ENCODE results near the gene NRARP.

GRCh38 chr9:137280474-137281344, 21.4 kb downstream of the NRARP start:
- TF ChIP-seq CTCF (IDR thresholded peaks at IDR 0.05) (no peak), POLR2AphosphoS5 (IDR thresholded peaks at IDR 0.05) (no peak)

All from sigmoid colon (tissue), 4 donors.